ENCODE measurements around the gene ICOSLG.
"Not testable (repeated sequence)": the region's sequence is repeated elsewhere in the genome, so short reads cannot be mapped to it uniquely, and the experiment has no call there.

- not testable (repeated sequence) for TF ChIP-seq CTCF (conservative IDR thresholded peaks at IDR 0.05; ENCODE audit: low read depth, low read length); FOS (IDR thresholded peaks at IDR 0.05; ENCODE audit: low read depth, low read length); BHLHE40 (IDR thresholded peaks at IDR 0.05; ENCODE audit: low read depth, low read length); ELK1 (IDR thresholded peaks at IDR 0.05; ENCODE audit: borderline replicate concordance, low read depth, low read length); POLR2A (IDR thresholded peaks at IDR 0.05; ENCODE audit: low read depth, low read length); RAD21 (IDR thresholded peaks at IDR 0.05; ENCODE audit: low read length); CEBPB (IDR thresholded peaks at IDR 0.05; ENCODE audit: low read depth, low read length); MAFK (IDR thresholded peaks at IDR 0.05; ENCODE audit: low read depth, low read length); MAZ (IDR thresholded peaks at IDR 0.05; ENCODE audit: borderline replicate concordance, low read depth, low read length); CHD1 (IDR thresholded peaks at IDR 0.05; ENCODE audit: low read depth, low read length); RFX5 (IDR thresholded peaks at IDR 0.05; ENCODE audit: low read depth, low read length); SMC3 (IDR thresholded peaks at IDR 0.05; ENCODE audit: low read depth, low read length); NFE2L2 (IDR thresholded peaks at IDR 0.05; ENCODE audit: low read depth, low read length)
These were observed 13.1 kb downstream of the ICOSLG start for GRCh38 chr21:44227614-44228013.

Measured in IMR-90 (cell line).